Daoy (cell line): Measurements from ENCODE around the gene MEOX1. TPM values are rescaled to one million over a fixed set of nuclear protein-coding genes. Genes with fewer than 3 reads are reported as not detected.
"Not testable (repeated sequence)": the region's sequence is repeated elsewhere in the genome, so short reads cannot be mapped to it uniquely, and the experiment has no call there.

Source experiments
- DNase-seq: peaks from one replicate; pipeline ENCODE4 v3.0.0-alpha.2; 2015; ENCODE audit warnings: low read depth
- total RNA-seq: library from RNA; depleted of rRNA; stranded (reverse); fragments of >200 nt; shearing (Covaris generic); gene quantifications from 2 replicates; pipeline ENCODE4 v1.2.3, GENCODE V29; 2014

MEOX1 gene
- total RNA-seq, 1 experiment from 2014 or later: 13.1 TPM

DNA sequence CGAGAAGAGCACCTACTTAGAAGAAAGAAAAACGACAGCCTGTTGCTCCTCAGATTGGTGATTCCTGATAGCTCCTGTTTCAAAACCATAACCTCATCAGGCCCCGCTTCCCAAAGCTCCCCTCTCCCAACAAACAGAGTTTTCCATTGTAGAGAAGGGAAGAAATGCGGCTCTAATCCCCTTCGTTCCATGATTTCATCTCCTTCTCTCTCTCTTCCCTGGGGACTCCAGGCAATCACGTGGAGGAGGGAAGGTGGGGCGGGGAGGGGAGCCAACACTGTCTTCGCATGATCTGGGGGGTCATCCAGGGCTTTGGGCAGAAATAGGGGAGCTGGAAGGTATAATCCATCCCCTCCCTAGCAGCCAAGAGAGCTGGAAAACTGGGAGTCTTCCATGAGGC is 43.4 kb downstream of the MEOX1 start:
- no peak for DNase-seq

DNA sequence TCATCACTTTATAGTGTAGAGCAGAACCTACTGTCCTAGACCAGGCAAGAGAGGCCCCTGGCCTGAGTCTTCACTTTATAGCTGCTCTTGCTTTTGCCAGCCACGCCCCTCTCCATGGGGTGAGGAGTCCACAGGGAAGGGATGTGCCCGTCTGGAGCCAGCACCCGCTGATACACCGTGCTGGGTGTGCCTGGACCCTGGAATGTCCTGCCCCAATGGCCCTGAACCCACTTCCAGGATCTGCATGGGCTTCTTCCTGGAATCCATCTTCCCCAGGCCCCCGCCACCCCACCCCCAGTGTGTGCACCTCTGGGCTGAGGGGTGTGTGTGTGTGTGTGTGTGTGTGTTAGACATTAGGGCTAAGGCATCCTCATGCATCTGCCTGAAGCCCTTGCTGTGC is 44.9 kb downstream of the MEOX1 start:
- no peak for DNase-seq

- no peak for DNase-seq
Measured at GRCh38 chr17:43616421-43616820, 45.3 kb downstream of the MEOX1 start.

DNA sequence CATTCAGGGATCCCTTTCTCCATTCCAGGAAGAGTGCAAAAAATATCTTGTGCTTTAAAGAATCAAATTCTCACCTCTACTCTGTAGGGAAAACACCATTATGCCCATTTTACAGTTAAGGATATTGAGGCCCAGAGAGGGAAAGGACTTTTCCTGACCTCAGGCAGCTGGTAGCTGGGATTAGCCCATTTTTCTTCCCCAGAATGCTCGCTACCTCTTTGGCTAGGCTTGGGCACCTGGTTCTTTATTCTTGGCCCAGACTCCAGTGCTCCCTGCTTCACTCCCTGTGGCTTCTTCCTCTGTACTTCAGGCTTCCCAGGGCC is 45.7 kb downstream of the MEOX1 start:
- no peak for DNase-seq

GRCh38 chr17:43615330-43616028 is 46.2 kb downstream of the MEOX1 start:
- no peak for DNase-seq

DNA sequence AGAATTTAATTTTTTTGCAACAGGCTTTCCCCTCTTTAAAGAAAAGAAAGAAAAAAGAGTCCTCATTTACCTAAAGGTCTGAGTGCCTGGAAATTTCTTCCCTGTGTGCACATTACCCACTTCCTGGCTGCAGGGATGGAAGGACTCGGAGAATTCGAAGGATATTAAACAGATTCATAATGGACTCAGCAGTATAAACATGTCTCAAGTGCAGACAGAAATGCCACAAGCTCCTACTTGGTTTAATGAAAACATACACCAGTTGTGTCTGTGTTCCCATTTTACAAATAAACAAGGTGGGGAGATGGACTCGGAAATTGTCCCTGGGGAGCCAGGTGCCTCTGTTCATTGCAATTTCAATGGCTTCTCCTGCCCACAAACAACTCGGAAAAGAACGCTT is 47.2 kb downstream of the MEOX1 start:
- no peak for DNase-seq

GRCh38 chr17:43613917-43614316 is 47.8 kb downstream of the MEOX1 start:
- DNase-seq: no peak

- DNase-seq: no peak
Measured at GRCh38 chr17:43612515-43612914, 49.2 kb downstream of the MEOX1 start.

- DNase-seq: no peak
Measured at GRCh38 chr17:43611230-43611969, 50.3 kb downstream of the MEOX1 start.

DNA sequence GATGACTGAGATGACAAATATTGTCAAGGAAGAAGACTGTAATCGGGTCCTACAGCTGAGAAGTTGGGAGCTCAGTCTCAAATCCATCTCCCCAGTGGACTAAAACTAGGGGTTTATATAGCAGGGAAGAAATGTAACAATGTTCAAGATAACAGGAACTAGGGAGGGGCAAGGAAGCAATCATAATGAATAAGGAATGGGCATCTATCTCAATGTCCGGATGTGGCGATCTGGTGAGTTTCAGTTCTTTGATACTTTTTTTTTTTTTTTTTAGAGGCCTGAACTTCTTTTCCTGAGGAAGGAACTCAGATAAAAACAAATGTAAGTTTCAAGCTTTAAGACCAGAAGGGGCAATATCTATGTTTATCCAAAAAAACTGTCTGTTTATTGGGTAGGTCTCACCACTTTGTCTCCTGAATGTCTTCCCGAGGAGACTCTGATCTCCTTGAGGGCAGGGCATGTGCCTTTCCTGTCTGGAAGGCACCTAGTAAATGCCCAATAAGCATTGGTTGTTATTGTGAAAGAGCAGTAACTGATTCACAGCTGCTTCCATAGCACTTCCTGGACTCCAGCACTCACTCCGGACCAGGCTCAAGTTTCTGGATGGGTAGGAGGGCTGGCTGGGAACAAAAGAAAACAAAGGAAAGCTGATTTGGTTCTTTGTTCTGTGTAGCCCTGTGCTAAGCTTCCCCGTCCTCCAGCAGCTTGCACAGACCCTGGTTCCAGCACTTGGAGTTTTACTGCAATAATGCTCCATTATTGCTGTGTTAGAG is 51.9 kb downstream of the MEOX1 start:
- no peak for DNase-seq

GRCh38 chr17:43608313-43608712 is 53.4 kb downstream of the MEOX1 start:
- peak; percentile 49 for DNase-seq

DNA sequence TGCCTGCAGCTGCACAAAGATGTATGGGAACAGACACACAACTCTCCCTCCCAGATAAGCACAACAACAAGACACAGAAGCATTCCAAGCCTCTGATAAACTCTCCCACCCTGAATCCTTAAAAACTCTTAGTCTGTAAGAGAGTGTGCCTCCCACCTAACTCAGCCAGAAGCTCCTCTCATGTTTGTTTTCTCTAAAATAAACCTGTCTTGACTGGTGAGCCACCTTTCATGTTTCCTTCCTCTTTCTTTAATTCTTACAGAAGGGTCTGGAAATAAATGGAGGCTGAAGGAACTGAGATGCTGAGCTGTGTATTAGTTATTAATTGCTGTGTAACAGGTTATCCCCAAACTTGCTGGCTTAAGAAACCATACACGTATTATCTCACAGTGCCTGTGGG is 57.2 kb downstream of the MEOX1 start:
- DNase-seq: no peak

- DNase-seq: no peak
Measured at GRCh38 chr17:43603321-43603720, 58.4 kb downstream of the MEOX1 start.

DNA sequence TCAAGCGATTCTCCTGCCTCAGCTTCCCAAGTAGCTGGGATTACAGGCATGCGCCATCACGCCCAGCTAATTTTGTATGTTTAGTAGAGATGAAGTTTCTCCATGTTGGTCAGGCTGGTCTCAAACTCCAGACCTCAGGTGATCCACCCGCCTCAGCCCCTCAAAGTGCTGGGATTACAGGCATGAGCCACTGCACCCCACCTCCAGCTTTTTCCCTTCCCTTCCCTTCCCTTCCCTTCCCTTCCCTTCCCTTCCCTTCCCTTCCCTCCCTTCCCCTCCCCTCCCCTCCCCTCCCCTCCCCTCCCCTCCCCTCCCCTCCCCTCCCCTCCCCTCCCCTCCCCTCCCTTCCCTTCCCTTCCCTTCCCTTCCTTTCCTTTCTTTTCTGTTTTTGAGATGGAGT is 59.2 kb downstream of the MEOX1 start:
- DNase-seq: not testable (repeated sequence)

- DNase-seq: peak; percentile 64
Measured at GRCh38 chr17:43601280-43602039, 60.3 kb downstream of the MEOX1 start.

DNA sequence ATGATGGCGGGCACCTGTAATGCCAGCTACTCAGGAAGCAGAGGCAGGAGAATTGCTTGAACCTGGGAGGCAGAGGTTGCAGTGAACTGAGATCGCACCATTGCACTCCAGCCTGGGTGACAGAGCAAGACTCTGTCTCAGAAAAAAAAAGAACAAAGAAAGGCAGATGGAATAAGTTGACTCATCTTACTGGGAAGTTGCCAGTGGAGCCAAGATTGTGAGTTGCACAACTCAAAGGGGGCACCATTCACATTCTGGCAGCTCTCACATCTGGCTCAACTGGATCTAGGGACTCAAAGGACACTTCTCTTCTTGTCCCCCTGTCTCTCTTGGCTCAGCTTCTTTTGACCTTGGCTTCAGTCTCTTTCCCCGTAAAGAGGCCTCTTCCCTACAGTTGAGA is 61.9 kb downstream of the MEOX1 start:
- DNase-seq: peak; percentile 81

GRCh38 chr17:43599046-43599395 is 62.7 kb downstream of the MEOX1 start:
- DNase-seq: no peak

DNA sequence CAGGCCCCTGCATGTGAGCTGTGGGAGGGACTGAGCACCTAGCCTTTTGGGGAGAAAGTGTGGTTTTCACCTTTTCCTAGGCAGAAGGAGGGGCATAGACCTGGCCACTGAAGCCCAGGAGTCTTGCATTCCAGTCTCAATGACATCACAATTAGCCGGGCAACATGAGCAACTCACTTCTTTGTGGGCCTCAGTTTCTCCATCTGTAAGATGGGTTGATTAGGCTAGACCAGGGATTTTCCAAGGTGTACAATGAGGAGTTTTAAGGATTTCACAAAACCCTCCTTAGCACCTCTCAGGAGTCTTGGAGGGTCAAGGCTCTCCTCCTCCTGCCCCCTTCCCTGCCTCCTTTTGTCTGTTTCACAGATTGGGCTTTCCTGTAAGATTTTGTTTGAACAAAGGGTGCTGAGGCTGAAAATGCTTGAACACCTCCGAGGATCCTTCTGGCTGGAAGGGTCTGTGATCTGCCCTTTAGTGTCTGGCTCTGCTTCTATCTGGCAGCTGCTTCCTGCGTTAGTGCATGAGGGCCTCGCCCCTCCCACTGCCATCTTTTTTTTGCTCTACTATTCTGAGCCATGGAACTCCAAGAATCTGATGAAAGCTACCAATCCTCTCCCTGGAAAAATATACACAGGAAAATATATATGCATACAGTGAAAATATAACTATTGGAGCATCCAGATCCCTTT is 63.2 kb downstream of the MEOX1 start:
- DNase-seq: no peak

- no peak for DNase-seq
Measured at GRCh38 chr17:43597624-43598356, 63.9 kb downstream of the MEOX1 start.

- no peak for DNase-seq
Measured at GRCh38 chr17:43595466-43595865, 66.3 kb downstream of the MEOX1 start.
